Uterus (tissue), 2 donors: Measurements from ENCODE around the gene TTC31.

ENCODE experiments used
- CTCF ChIP-seq, 4 experiments: fragments of 200-600 bp in 2 of 4; fragments of 450-650 bp in 2 of 4; sonication (generic) in 2 of 4; IDR thresholded peaks; one replicate each; pipeline ENCODE4 v1.5.1; 2016 to 2019; ENCODE audit warnings: antibody characterized with exemption in 4 of 4, mild to moderate bottlenecking in 2 of 4, moderate library complexity in 1 of 4
- POLR2A ChIP-seq, 2 donors: fragments of 450-650 bp; IDR thresholded peaks; one replicate each; pipeline ENCODE4 v1.6.1; 2016; ENCODE audit warnings: antibody characterized with exemption in 2 of 2, mild to moderate bottlenecking in 1 of 2, moderate library complexity in 1 of 2

- TF ChIP-seq CTCF (IDR thresholded peaks at IDR 0.05) (no peak), POLR2A (IDR thresholded peaks at IDR 0.05) (no peak)
Measured at GRCh38 chr2:74488643-74489481, 6.0 kb downstream of the TTC31 start.
